Testis (tissue), 2 donors: Measurements from ENCODE around the gene NET1.

Source experiments
- POLR2A ChIP-seq: fragments of 450-650 bp; IDR thresholded peaks from one replicate; pipeline ENCODE4 v1.6.1; 2017; ENCODE audit warnings: antibody characterized with exemption, mild to moderate bottlenecking, moderate library complexity
- TF ChIP-seq, protein P1 (sequence below), 3 experiments: fragments of 450-650 bp in 2 of 3; fragments of 200-600 bp in 1 of 3; sonication (generic) in 1 of 3; IDR thresholded peaks; one replicate each; pipeline ENCODE4 v1.5.1; 2016 to 2019; ENCODE audit warnings: antibody characterized with exemption in 3 of 3, mild to moderate bottlenecking in 2 of 3, moderate library complexity in 1 of 3

- TF ChIP-seq POLR2A = no peak
- TF ChIP-seq, protein P1, sequence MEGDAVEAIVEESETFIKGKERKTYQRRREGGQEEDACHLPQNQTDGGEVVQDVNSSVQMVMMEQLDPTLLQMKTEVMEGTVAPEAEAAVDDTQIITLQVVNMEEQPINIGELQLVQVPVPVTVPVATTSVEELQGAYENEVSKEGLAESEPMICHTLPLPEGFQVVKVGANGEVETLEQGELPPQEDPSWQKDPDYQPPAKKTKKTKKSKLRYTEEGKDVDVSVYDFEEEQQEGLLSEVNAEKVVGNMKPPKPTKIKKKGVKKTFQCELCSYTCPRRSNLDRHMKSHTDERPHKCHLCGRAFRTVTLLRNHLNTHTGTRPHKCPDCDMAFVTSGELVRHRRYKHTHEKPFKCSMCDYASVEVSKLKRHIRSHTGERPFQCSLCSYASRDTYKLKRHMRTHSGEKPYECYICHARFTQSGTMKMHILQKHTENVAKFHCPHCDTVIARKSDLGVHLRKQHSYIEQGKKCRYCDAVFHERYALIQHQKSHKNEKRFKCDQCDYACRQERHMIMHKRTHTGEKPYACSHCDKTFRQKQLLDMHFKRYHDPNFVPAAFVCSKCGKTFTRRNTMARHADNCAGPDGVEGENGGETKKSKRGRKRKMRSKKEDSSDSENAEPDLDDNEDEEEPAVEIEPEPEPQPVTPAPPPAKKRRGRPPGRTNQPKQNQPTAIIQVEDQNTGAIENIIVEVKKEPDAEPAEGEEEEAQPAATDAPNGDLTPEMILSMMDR (IDR thresholded peaks at IDR 0.05) = no peak
These were observed 45.4 kb downstream of the NET1 start for GRCh38 chr10:5457741-5458140.
